CD14-positive monocyte (primary cell): Measurements from ENCODE around the gene PCDHGA7. TPM values are rescaled to one million over a fixed set of nuclear protein-coding genes. Genes with fewer than 3 reads are reported as not detected.
A peak's percentile ranks its signal among the peaks of the same experiment; 100 is the strongest.

Source experiments
- DNase-seq, 3 donors: peaks; one replicate each; pipeline ENCODE4 v3.0.0-alpha.2; 2011 to 2022
- H2AFZ ChIP-seq: 2 replicates; pipeline ENCODE4 v1.6.0; 2012; ENCODE audit warnings: mild to moderate bottlenecking, low read depth, low read length, inconsistent platforms; ENCODE audit not compliant: insufficient read depth, poor library complexity, severe bottlenecking
- H3K27ac ChIP-seq, 2 donors: 1 replicate in 1 of 2; 2 replicates in 1 of 2; pipeline ENCODE4 v1.5.1; 2012 to 2013; ENCODE audit warnings: low read length in 2 of 2, control low read depth in 1 of 2, inconsistent platforms in 1 of 2, low read depth in 1 of 2, mild to moderate bottlenecking in 1 of 2
- H3K27me3 ChIP-seq, 2 donors: one replicate each; pipeline versions ENCODE4 v1.6.0 to v1.6.1; 2011 to 2013; ENCODE audit warnings: low read length in 2 of 2; ENCODE audit not compliant: control insufficient read depth in 2 of 2, insufficient read depth in 2 of 2
- H3K36me3 ChIP-seq, 2 donors: replicated peaks in 1 of 2; 1 replicate in 1 of 2; 2 replicates in 1 of 2; pipeline versions ENCODE4 v1.5.1 to v1.6.1; 2012 to 2013; ENCODE audit warnings: low read length in 2 of 2, control low read depth in 1 of 2, inconsistent platforms in 1 of 2, mild to moderate bottlenecking in 1 of 2; ENCODE audit not compliant: insufficient read depth in 2 of 2, control insufficient read depth in 1 of 2
- H3K4me1 ChIP-seq, 2 donors: 1 replicate in 1 of 2; 2 replicates in 1 of 2; pipeline versions ENCODE4 v1.5.1 to v1.6.1; 2012 to 2013; ENCODE audit warnings: low read length in 2 of 2, control low read depth in 1 of 2, inconsistent platforms in 1 of 2, mild to moderate bottlenecking in 1 of 2, moderate library complexity in 1 of 2; ENCODE audit not compliant: insufficient read depth in 2 of 2, control insufficient read depth in 1 of 2
- H3K4me2 ChIP-seq: replicated peaks from 2 replicates; pipeline ENCODE3; 2012; ENCODE audit warnings: low read length, moderate library complexity, mild to moderate bottlenecking; ENCODE audit not compliant: poor library complexity, severe bottlenecking; ENCODE audit errors: extremely low read depth
- H3K4me3 ChIP-seq, 3 experiments: fragments of 200-600 bp in 1 of 3; sonication (generic) in 1 of 3; replicated peaks in 1 of 3; 1 replicate in 2 of 3; 2 replicates in 1 of 3; pipeline ENCODE4 v1.5.1; 2011 to 2013; ENCODE audit warnings: low read length in 3 of 3, mild to moderate bottlenecking in 3 of 3, control low read depth in 2 of 3, low read depth in 2 of 3, inconsistent platforms in 1 of 3, moderate library complexity in 1 of 3
- H3K79me2 ChIP-seq: 2 replicates; pipeline ENCODE4 v1.6.0; 2012; ENCODE audit warnings: mild to moderate bottlenecking, control low read depth, inconsistent platforms, low read length, moderate library complexity; ENCODE audit not compliant: insufficient read depth
- H3K9ac ChIP-seq: 2 replicates; pipeline ENCODE4 v1.6.0; 2017; ENCODE audit warnings: low read length, mild to moderate bottlenecking; ENCODE audit not compliant: insufficient read depth, poor library complexity, severe bottlenecking
- H3K9me3 ChIP-seq, 2 donors: replicated peaks in 1 of 2; 1 replicate in 1 of 2; 2 replicates in 1 of 2; pipeline versions ENCODE4 v1.5.1 to v1.6.1; 2012 to 2013; ENCODE audit warnings: low read length in 2 of 2, control low read depth in 1 of 2; ENCODE audit not compliant: control insufficient read depth in 1 of 2, insufficient read depth in 1 of 2
- H4K20me1 ChIP-seq: 2 replicates; pipeline ENCODE4 v1.6.0; 2012; ENCODE audit warnings: mild to moderate bottlenecking, low read length, control low read depth, moderate library complexity; ENCODE audit not compliant: insufficient read depth
- H3K27ac Mint-ChIP-seq, 7 donors: one replicate each; pipeline ENCODE4 v1.8.0; 2020; ENCODE audit warnings: mild to moderate bottlenecking in 7 of 7, mixed read lengths in 7 of 7, moderate library complexity in 6 of 7, inconsistent platforms in 2 of 7
- H3K27me3 Mint-ChIP-seq, 3 donors: one replicate each; pipeline ENCODE4 v1.8.0; 2021 to 2022; ENCODE audit warnings: low read depth in 3 of 3, mild to moderate bottlenecking in 3 of 3, mixed read lengths in 3 of 3, moderate library complexity in 3 of 3, inconsistent platforms in 1 of 3
- H3K36me3 Mint-ChIP-seq, 2 donors: one replicate each; pipeline ENCODE4 v1.8.0; 2020; ENCODE audit warnings: mixed read lengths in 2 of 2, inconsistent platforms in 1 of 2, mild to moderate bottlenecking in 1 of 2
- H3K4me1 Mint-ChIP-seq: one replicate; pipeline ENCODE4 v1.8.0; 2020; ENCODE audit warnings: mild to moderate bottlenecking, mixed read lengths
- H3K4me3 Mint-ChIP-seq, 2 donors: one replicate each; pipeline ENCODE4 v1.8.0; 2020; ENCODE audit warnings: mild to moderate bottlenecking in 2 of 2, mixed read lengths in 2 of 2, moderate library complexity in 1 of 2
- H3K9me3 Mint-ChIP-seq, 7 donors: one replicate each; pipeline ENCODE4 v1.8.0; 2020 to 2022; ENCODE audit warnings: mixed read lengths in 7 of 7, mild to moderate bottlenecking in 6 of 7, moderate library complexity in 6 of 7, inconsistent platforms in 2 of 7
- CTCF ChIP-seq: fragments of 200-600 bp; IDR thresholded peaks from one replicate; pipeline ENCODE4 v1.8.0; 2022; ENCODE audit warnings: antibody characterized with exemption, mild to moderate bottlenecking
- WGBS: methylation state at CpG from one replicate; pipeline ENCODE4 v1.1.5; 2013; ENCODE audit warnings: missing lambda C conversion rate; ENCODE audit not compliant: insufficient coverage; 5-methylcytosine and 5-hydroxymethylcytosine counted together
- intact Hi-C, 2 donors: fragments of 100-400 bp; cut with micrococcal nuclease; formaldehyde crosslinking; loops; one replicate each; pipeline versions ENCODE4 v1.15.0 to v1.15.1; 2023
- polyA plus RNA-seq, 3 donors: library from polyadenylated mRNA; depleted of rRNA in 1 of 3; unstranded in 2 of 3; stranded (reverse) in 1 of 3; fragments of 300-500 nt in 2 of 3; fragments of >200 nt in 1 of 3; fragmentation: Illumina TruSeq in 2 of 3; gene quantifications; 1 replicate in 2 of 3; 2 replicates in 1 of 3; pipeline ENCODE4 v1.2.3, GENCODE V29; 2012 to 2021

The PCDHGA7 gene
- polyA plus RNA-seq, 3 donors = not detected

GRCh38 chr5:141349917-141350619 lies 32.5 kb upstream of the PCDHGA7 start, which contains the start of gene PCDHGB1:
TSS of gene PCDHGB1 (plus strand) at chr5:141350099. CDS start at chr5:141350261, 162 bp downstream.
- peak within 1 kb of the TSS in 1 of 2 donors; percentile 71 for H3K4me3 Mint-ChIP-seq
- H3K4me1 Mint-ChIP-seq = no peaks in the 10 kb centered on the region
- Histone ChIP-seq H3K4me3 (no peak within 1 kb of the TSS), H3K4me1 (no peaks in the 10 kb centered on the region), H3K27ac (no peak within 1 kb of the TSS), H3K27me3 (peaks cover 22 to 60% of the 10 kb centered on the region in 2 donors), H3K4me2 (no peak within 1 kb of the TSS), H3K9me3 (peaks cover 45 to 80% of the 10 kb centered on the region in 2 donors), H3K79me2 (no peaks in the 10 kb centered on the region), H2AFZ (no peak within 1 kb of the TSS), H3K9ac (no peak within 1 kb of the TSS), H3K36me3 (no peaks in the 10 kb centered on the region), H4K20me1 (no peaks in the 10 kb centered on the region)
- no peak for DNase-seq
- intact Hi-C loops = no loop called here
- TF ChIP-seq CTCF = peak; percentile 16
- WGBS = 22% methylated on average over 28 of the region's 29 CpGs
- H3K9me3 Mint-ChIP-seq = peaks cover 37 to 76% (median 67%) of the 10 kb centered on the region in 7 donors
- peaks cover 9 to 11% of the 10 kb centered on the region in 2 donors for H3K36me3 Mint-ChIP-seq
- no peak within 1 kb of the TSS for H3K27ac Mint-ChIP-seq
- peaks cover 32 to 58% (median 51%) of the 10 kb centered on the region in 3 donors for H3K27me3 Mint-ChIP-seq

- no peak for TF ChIP-seq CTCF
- Histone ChIP-seq H3K4me2 (no peak overlapping the region), H3K36me3 (no peaks in the 10 kb centered on the region), H3K79me2 (no peaks in the 10 kb centered on the region), H3K9ac (no peak overlapping the region), H3K27me3 (peaks cover 21 to 67% of the 10 kb centered on the region in 2 donors), H3K4me3 (no peak overlapping the region), H4K20me1 (no peaks in the 10 kb centered on the region), H3K4me1 (no peaks in the 10 kb centered on the region), H3K27ac (no peak overlapping the region), H3K9me3 (peaks cover 51 to 81% of the 10 kb centered on the region in 2 donors), H2AFZ (no peak overlapping the region)
- peaks cover 5 to 6% of the 10 kb centered on the region in 2 donors for H3K36me3 Mint-ChIP-seq
- intact Hi-C loops = no loop called here
- H3K9me3 Mint-ChIP-seq = peaks cover 38 to 81% (median 66%) of the 10 kb centered on the region in 7 donors
- no peak overlapping the region for H3K27ac Mint-ChIP-seq
- WGBS = 35% methylated on average over 21 of the region's 36 CpGs
- no peaks in the 10 kb centered on the region for H3K4me1 Mint-ChIP-seq
- DNase-seq = no peak
- peak overlapping the region in 1 of 2 donors; percentile 31 for H3K4me3 Mint-ChIP-seq
- peaks cover 29 to 58% (median 53%) of the 10 kb centered on the region in 3 donors for H3K27me3 Mint-ChIP-seq
These were observed 31.0 kb upstream of the PCDHGA7 start for GRCh38 chr5:141351591-141351990.
